HEK293T (cell line): ENCODE measurements around the gene KLHL1.
A peak's percentile ranks its signal among the peaks of the same experiment; 100 is the strongest.

Experiments
- ARNT ChIP-seq: fragments of 450-650 bp; IDR thresholded peaks from 2 replicates; pipeline ENCODE4 v1.6.1; 2017; ENCODE audit warnings: mild to moderate bottlenecking
- ELF4 ChIP-seq: fragments of 450-650 bp; IDR thresholded peaks from 2 replicates; pipeline ENCODE4 v1.6.1; 2017; ENCODE audit warnings: antibody characterized with exemption
- FOXA1 ChIP-seq: fragments of 450-650 bp; IDR thresholded peaks from 2 replicates; pipeline ENCODE4 v1.6.1; 2016; ENCODE audit warnings: mild to moderate bottlenecking
- FOXK2 ChIP-seq: fragments of 450-650 bp; IDR thresholded peaks from 2 replicates; pipeline ENCODE4 v1.6.1; 2016; ENCODE audit warnings: mild to moderate bottlenecking
- FOXM1 ChIP-seq: fragments of 450-650 bp; IDR thresholded peaks from 2 replicates; pipeline ENCODE4 v1.6.1; 2017; ENCODE audit warnings: mild to moderate bottlenecking, borderline replicate concordance
- HDGF ChIP-seq: fragments of 450-650 bp; IDR thresholded peaks from 2 replicates; pipeline ENCODE4 v1.6.1; 2017; ENCODE audit warnings: antibody characterized with exemption, borderline replicate concordance
- L3MBTL2 ChIP-seq: fragments of 450-650 bp; conservative IDR thresholded peaks from 2 replicates; pipeline ENCODE4 v1.6.1; 2016; ENCODE audit warnings: mild to moderate bottlenecking
- PKNOX1 ChIP-seq: fragments of 450-650 bp; IDR thresholded peaks from 2 replicates; pipeline ENCODE4 v1.6.1; 2016
- SP1 ChIP-seq: fragments of 450-650 bp; IDR thresholded peaks from 2 replicates; pipeline ENCODE4 v1.6.1; 2017
- SUZ12 ChIP-seq: fragments of 450-650 bp; IDR thresholded peaks from 2 replicates; pipeline ENCODE4 v1.6.1; 2016; ENCODE audit warnings: mild to moderate bottlenecking
- TARDBP ChIP-seq: fragments of 450-650 bp; IDR thresholded peaks from 2 replicates; pipeline ENCODE4 v1.6.1; 2016
- ZNF384 ChIP-seq: fragments of 450-650 bp; IDR thresholded peaks from 2 replicates; pipeline ENCODE4 v1.6.1; 2016

- no peak for TF ChIP-seq SUZ12
- no peak for TF ChIP-seq ZNF384
- TF ChIP-seq FOXA1, result no peak
- TF ChIP-seq ELF4, result no peak
- TF ChIP-seq FOXM1, result no peak
- no peak for TF ChIP-seq TARDBP
- no peak for TF ChIP-seq HDGF
- TF ChIP-seq SP1, result no peak
- no peak for TF ChIP-seq FOXK2
- peak; percentile 66 for TF ChIP-seq PKNOX1
- TF ChIP-seq ARNT, result no peak
- TF ChIP-seq L3MBTL2, result no peak
These were observed 314.3 kb downstream of the KLHL1 start for GRCh38 chr13:69793783-69794453.
